Sigmoid colon (tissue), 7 donors: ENCODE data around the gene PEAR1. TPM values are rescaled to one million over a fixed set of nuclear protein-coding genes. Genes with fewer than 3 reads are reported as not detected.

Source experiments
- DNase-seq: peaks from one replicate; pipeline ENCODE4 v3.0.0-alpha.2; 2019
- H3K27ac ChIP-seq, 4 donors: fragments of 200-600 bp; sonication (generic); one replicate each; pipeline ENCODE4 v1.5.1; 2016 to 2019; ENCODE audit warnings: mild to moderate bottlenecking in 1 of 4
- H3K27me3 ChIP-seq, 3 donors: fragments of 200-600 bp; sonication (generic); one replicate each; pipeline ENCODE4 v1.5.1; 2019; ENCODE audit warnings: mild to moderate bottlenecking in 1 of 3
- H3K36me3 ChIP-seq, 4 donors: fragments of 200-600 bp; sonication (generic); one replicate each; pipeline ENCODE4 v1.5.1; 2016 to 2019
- H3K4me1 ChIP-seq, 4 donors: fragments of 200-600 bp; sonication (generic); one replicate each; pipeline ENCODE4 v1.5.1; 2017 to 2019
- H3K4me3 ChIP-seq, 4 donors: fragments of 200-600 bp; sonication (generic); one replicate each; pipeline ENCODE4 v1.5.1; 2017 to 2019; ENCODE audit warnings: mild to moderate bottlenecking in 2 of 4, moderate library complexity in 1 of 4
- H3K9me3 ChIP-seq, 4 donors: fragments of 200-600 bp in 3 of 4; sonication (generic) in 3 of 4; one replicate each; pipeline versions ENCODE4 v1.5.1 to v1.6.1; 2013 to 2019
- CTCF ChIP-seq, 4 experiments: fragments of 450-650 bp in 3 of 4; fragments of 200-600 bp in 1 of 4; IDR thresholded peaks; one replicate each; pipeline ENCODE4 v1.5.1; 2016 to 2019; ENCODE audit warnings: antibody characterized with exemption in 4 of 4, mild to moderate bottlenecking in 3 of 4, moderate library complexity in 2 of 4
- EP300 ChIP-seq, 4 donors: sonication (generic); formaldehyde crosslinking; IDR thresholded peaks; one replicate each; pipeline ENCODE4 v1.6.1; 2017; ENCODE audit warnings: antibody characterized with exemption in 4 of 4
- POLR2A ChIP-seq, 2 donors: fragments of 450-650 bp; IDR thresholded peaks; one replicate each; pipeline ENCODE4 v1.6.1; 2016; ENCODE audit warnings: antibody characterized with exemption in 2 of 2, mild to moderate bottlenecking in 2 of 2, moderate library complexity in 2 of 2
- POLR2AphosphoS5 ChIP-seq, 4 donors: sonication (generic); formaldehyde crosslinking; IDR thresholded peaks; one replicate each; pipeline ENCODE4 v1.6.1; 2017; ENCODE audit warnings: antibody characterized with exemption in 4 of 4
- WGBS, 2 donors: extraction: QIAGEN DNeasy Blood & Tissue Kit; methylation state at CpG; one replicate each; pipeline ENCODE4 v1.1.7; 2013; 5-methylcytosine and 5-hydroxymethylcytosine counted together
- intact Hi-C: fragments of 100-400 bp; cut with DNase I; formaldehyde crosslinking; loops from one replicate; pipeline ENCODE4 v1.15.1; 2023
- polyA plus RNA-seq, 3 donors: library from polyadenylated mRNA; stranded (reverse); fragments of 200-250 nt; gene quantifications; one replicate each; pipeline ENCODE4 v1.2.3, GENCODE V29; 2013
- total RNA-seq, 4 donors: library from RNA; depleted of rRNA; stranded (reverse); fragments of >200 nt; gene quantifications; one replicate each; pipeline ENCODE4 v1.1.0, GENCODE V29; 2016
- donor health status: healthy with polysubstance abuse.
- donor health status: Bipolar disorder and iron deficiency.
- donor health status: healthy.

Gene PEAR1
- total and polyA plus RNA-seq, 7 donors, result under 0.01 to 8.3 (median 3.8) TPM

DNA sequence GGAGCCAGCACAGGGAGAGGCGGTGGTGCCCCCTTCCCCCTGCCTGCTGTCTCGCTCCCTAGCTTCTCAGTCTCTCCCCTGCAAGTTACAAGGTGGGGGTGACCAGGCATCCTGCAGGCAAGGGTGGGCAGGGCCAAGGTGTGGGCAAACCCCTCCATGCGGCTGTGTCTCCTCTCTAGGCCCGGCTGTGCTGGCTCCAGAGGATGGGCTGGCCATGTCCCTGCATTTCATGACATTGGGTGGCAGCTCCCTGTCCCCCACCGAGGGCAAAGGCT, 18.2 kb upstream of the PEAR1 start:
- Histone ChIP-seq H3K36me3 (no peaks in the 10 kb centered on the region), H3K27me3 (peaks cover 0 to 23% (median 0%) of the 10 kb centered on the region in 3 donors), H3K9me3 (no peaks in the 10 kb centered on the region), H3K4me3 (no peak overlapping the region), H3K27ac (no peak overlapping the region), H3K4me1 (no peaks in the 10 kb centered on the region)
- 69 to 82% methylated on average over 5 of the region's 5 CpGs for WGBS, 2 donors
- DNase-seq, result no peak
- TF ChIP-seq CTCF (IDR thresholded peaks at IDR 0.05), result no peak
- TF ChIP-seq EP300 (IDR thresholded peaks at IDR 0.05), result no peak
- intact Hi-C loops, result no loop called here

DNA sequence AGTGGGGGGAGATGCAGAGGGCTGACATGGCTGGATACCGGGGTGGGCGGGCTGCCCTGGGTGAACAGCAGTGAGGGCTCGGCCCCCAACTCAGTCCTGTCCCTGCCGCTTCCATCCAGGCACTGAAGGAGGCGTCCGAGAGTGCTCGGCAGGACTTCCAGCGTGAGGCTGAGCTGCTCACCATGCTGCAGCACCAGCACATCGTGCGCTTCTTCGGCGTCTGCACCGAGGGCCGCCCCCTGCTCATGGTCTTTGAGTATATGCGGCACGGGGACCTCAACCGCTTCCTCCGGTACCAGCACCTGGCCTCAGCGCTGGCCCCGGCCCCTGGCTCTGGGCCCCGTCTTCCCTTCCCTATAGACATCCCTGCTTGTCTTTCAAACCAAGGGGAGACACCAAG, 17.2 kb upstream of the PEAR1 start:
- Histone ChIP-seq H3K4me3 (no peak overlapping the region), H3K27ac (no peak overlapping the region), H3K4me1 (no peaks in the 10 kb centered on the region), H3K9me3 (no peaks in the 10 kb centered on the region), H3K27me3 (peaks cover 0 to 24% (median 0%) of the 10 kb centered on the region in 3 donors), H3K36me3 (no peaks in the 10 kb centered on the region)
- WGBS, 2 donors, result 37 to 48% methylated on average over 21 of the region's 21 CpGs
- no peak for DNase-seq
- TF ChIP-seq CTCF (IDR thresholded peaks at IDR 0.05), result no peak
- no peak for TF ChIP-seq POLR2AphosphoS5 (IDR thresholded peaks at IDR 0.05)
- TF ChIP-seq EP300 (IDR thresholded peaks at IDR 0.05), result no peak
- no peak for TF ChIP-seq POLR2A (IDR thresholded peaks at IDR 0.05)
- intact Hi-C loops, result no loop called here

DNA sequence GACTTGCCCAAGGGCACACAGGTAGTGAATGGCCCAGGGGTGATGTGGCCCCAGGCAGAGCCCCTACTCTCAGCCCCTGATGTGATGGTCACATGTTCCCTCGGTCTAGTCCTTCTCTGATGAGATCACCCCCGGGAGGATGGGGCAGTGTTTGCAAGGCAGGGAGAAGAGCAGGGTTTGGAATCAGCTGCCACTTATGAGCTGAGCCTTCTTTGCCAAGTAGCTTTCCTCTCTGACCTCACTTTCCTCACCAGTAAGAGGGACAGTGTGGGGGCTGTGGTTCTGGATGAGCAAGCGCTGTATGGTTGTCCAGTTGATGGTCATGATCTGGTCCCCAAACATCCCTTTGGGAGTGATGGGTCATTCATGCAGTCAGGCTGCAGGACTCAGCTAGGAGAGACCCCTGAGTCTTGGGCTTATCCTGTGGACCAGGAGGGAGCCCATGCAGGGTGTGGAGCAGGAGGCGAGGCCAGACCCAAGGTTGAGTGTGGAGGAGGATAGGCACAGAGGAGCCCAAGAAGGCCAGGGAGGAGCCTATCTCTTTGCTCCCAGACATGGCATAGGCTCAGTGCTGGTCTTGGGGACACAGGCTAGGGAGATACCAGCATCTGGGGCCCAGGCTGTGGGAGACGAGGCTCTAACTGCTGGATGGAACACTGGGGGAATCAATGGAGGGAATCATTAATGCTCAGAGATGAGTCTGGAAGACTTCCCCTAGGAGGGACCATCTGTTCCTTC, 15.9 kb upstream of the PEAR1 start:
- H3K4me3 ChIP-seq, result no peak overlapping the region
- TF ChIP-seq EP300 (IDR thresholded peaks at IDR 0.05), result no peak
- TF ChIP-seq POLR2AphosphoS5 (IDR thresholded peaks at IDR 0.05), result no peak
- no peak for TF ChIP-seq CTCF (IDR thresholded peaks at IDR 0.05)
- no peak for TF ChIP-seq POLR2A (IDR thresholded peaks at IDR 0.05)
- H3K27ac ChIP-seq, result no peak overlapping the region
- no peak for DNase-seq
- H3K36me3 ChIP-seq, result no peaks in the 10 kb centered on the region
- no peaks in the 10 kb centered on the region for H3K4me1 ChIP-seq
- peaks cover 0 to 27% (median 0%) of the 10 kb centered on the region in 3 donors for H3K27me3 ChIP-seq
- intact Hi-C loops, result no loop called here
- no peaks in the 10 kb centered on the region for H3K9me3 ChIP-seq
- WGBS, 2 donors, result 70 to 78% methylated on average over 5 of the region's 5 CpGs

DNA sequence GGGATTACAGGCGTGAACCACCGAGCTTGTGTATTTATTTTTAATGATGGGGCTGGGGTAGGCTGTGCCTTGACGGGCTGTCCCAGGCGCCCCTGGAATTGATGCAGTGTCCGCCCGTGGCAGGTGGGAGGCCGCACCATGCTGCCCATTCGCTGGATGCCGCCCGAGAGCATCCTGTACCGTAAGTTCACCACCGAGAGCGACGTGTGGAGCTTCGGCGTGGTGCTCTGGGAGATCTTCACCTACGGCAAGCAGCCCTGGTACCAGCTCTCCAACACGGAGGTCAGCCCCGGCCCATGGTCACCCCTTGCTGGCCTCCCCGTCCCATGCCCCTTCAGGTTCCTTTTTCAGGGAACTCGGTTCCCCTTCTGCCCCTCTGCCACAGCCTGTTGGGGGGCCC, 13.6 kb upstream of the PEAR1 start:
- intact Hi-C loops, result no loop called here
- Histone ChIP-seq H3K4me1 (no peaks in the 10 kb centered on the region), H3K27ac (no peak overlapping the region), H3K9me3 (no peaks in the 10 kb centered on the region), H3K27me3 (peaks cover 0 to 40% (median 0%) of the 10 kb centered on the region in 3 donors), H3K4me3 (no peak overlapping the region), H3K36me3 (no peaks in the 10 kb centered on the region)
- WGBS, 2 donors, result 88 to 91% methylated on average over 21 of the region's 21 CpGs
- no peak for TF ChIP-seq EP300 (IDR thresholded peaks at IDR 0.05)
- no peak for TF ChIP-seq POLR2A (IDR thresholded peaks at IDR 0.05)
- TF ChIP-seq POLR2AphosphoS5 (IDR thresholded peaks at IDR 0.05), result no peak
- no peak for TF ChIP-seq CTCF (IDR thresholded peaks at IDR 0.05)
- no peak for DNase-seq

- Histone ChIP-seq H3K4me3 (no peak overlapping the region), H3K27me3 (peaks cover 0 to 40% (median 0%) of the 10 kb centered on the region in 3 donors), H3K4me1 (no peaks in the 10 kb centered on the region), H3K27ac (no peak overlapping the region), H3K9me3 (no peaks in the 10 kb centered on the region), H3K36me3 (no peaks in the 10 kb centered on the region)
- TF ChIP-seq EP300 (IDR thresholded peaks at IDR 0.05) (no peak), CTCF (IDR thresholded peaks at IDR 0.05) (no peak), POLR2A (IDR thresholded peaks at IDR 0.05) (no peak), POLR2AphosphoS5 (IDR thresholded peaks at IDR 0.05) (no peak)
- intact Hi-C loops, result no loop called here
- WGBS, 2 donors, result 59 to 71% methylated on average over 5 of the region's 5 CpGs
- no peak for DNase-seq
Measured at GRCh38 chr1:156880473-156880872, 13.0 kb upstream of the PEAR1 start.
